Adrenal gland (tissue), 5 donors: ENCODE measurements around the gene LIPM.

Experiments used
- POLR2A ChIP-seq, 2 donors: fragments of 450-650 bp; IDR thresholded peaks; one replicate each; pipeline ENCODE4 v1.6.1; 2017; ENCODE audit warnings: antibody characterized with exemption in 2 of 2, mild to moderate bottlenecking in 2 of 2, moderate library complexity in 1 of 2
- TF ChIP-seq, protein P1 (sequence below), 6 experiments: fragments of 450-650 bp in 4 of 6; fragments of 200-600 bp in 2 of 6; sonication (generic) in 1 of 6; IDR thresholded peaks; 1 replicate in 5 of 6; 2 replicates in 1 of 6; pipeline versions ENCODE4 v1.5.1 to v1.8.0; 2016 to 2021; ENCODE audit warnings: antibody characterized with exemption in 6 of 6, mild to moderate bottlenecking in 2 of 6, moderate library complexity in 1 of 6
- donor health status: DM: no; HTN: no; CAD: no.

GRCh38 chr10:88792661-88793060 is 9.9 kb upstream of the LIPM start:
- TF ChIP-seq, protein P1, sequence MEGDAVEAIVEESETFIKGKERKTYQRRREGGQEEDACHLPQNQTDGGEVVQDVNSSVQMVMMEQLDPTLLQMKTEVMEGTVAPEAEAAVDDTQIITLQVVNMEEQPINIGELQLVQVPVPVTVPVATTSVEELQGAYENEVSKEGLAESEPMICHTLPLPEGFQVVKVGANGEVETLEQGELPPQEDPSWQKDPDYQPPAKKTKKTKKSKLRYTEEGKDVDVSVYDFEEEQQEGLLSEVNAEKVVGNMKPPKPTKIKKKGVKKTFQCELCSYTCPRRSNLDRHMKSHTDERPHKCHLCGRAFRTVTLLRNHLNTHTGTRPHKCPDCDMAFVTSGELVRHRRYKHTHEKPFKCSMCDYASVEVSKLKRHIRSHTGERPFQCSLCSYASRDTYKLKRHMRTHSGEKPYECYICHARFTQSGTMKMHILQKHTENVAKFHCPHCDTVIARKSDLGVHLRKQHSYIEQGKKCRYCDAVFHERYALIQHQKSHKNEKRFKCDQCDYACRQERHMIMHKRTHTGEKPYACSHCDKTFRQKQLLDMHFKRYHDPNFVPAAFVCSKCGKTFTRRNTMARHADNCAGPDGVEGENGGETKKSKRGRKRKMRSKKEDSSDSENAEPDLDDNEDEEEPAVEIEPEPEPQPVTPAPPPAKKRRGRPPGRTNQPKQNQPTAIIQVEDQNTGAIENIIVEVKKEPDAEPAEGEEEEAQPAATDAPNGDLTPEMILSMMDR (IDR thresholded peaks at IDR 0.05): no peak
- TF ChIP-seq POLR2A (IDR thresholded peaks at IDR 0.05): no peak
